SW 1271 (cell line): ENCODE results near the gene WDR45B.
"Not testable (repeated sequence)": the region's sequence is repeated elsewhere in the genome, so short reads cannot be mapped to it uniquely, and the experiment has no call there.

ENCODE experiments used
- DNase-seq, 2 experiments: peaks; one replicate each; lab custom pipeline; 2025; lab: John Stamatoyannopoulos, UW

The WDR45B gene

DNA sequence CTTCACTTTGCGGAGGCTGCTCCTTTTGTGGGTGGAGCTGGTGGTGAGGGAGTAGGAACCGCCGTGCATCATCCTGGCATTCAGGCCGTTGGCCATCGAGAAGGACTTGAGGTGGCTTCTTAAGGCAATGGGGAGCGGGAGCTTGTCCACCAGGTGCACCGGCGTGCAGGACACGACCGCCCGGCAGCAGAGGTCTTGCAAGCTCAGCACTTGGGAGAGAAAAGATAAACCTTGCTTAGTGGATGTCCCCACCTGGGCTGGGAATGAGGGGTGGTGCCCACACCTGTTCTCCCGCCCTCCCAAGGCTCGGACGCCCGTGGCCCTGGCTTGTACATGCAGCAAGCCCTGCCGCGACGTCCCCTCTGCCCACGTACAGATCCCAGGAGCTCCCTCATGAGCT is 9.7 kb upstream of the WDR45B start:
- DNase-seq: no peak

DNA sequence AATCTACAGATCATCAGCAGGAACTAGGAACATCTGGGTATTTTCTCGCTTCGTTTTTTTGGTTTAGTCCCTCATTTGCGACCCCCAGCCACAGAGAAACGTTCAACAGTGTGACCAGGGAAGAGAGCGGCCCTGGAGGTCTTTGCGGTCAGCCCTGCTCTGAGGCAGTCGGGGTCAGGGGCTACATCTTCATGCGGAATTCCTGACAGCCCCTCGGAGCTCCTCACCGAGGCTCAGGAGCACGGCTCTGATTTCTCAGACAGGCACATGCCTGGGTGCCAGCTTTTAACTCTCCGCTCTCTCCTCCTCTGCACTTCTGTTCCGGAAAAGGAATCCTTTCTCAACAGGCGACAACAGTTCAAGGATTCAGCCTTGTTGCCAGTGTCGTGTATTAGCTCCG is 8.0 kb upstream of the WDR45B start:
- no peak for DNase-seq

DNA sequence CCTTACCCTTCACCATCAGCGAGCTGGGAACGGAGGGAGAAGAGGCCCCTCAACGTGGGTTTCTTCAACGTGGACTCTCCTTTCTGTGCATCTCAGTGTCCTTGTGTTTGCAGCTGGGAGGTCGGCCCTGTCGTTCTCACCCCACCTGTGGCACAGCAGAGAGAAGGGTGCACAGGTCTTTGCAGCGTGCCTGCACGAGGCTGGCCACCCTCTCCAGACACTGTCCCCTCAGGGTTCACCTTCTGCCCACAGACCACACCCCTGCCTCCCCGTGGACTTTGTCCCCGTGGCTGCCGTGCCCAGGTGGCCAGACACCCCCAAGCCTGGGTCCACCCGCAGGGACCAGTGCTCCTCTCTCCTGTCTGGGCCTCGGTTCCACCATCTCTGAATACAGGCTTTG is 7.3 kb upstream of the WDR45B start:
- DNase-seq: no peak

DNA sequence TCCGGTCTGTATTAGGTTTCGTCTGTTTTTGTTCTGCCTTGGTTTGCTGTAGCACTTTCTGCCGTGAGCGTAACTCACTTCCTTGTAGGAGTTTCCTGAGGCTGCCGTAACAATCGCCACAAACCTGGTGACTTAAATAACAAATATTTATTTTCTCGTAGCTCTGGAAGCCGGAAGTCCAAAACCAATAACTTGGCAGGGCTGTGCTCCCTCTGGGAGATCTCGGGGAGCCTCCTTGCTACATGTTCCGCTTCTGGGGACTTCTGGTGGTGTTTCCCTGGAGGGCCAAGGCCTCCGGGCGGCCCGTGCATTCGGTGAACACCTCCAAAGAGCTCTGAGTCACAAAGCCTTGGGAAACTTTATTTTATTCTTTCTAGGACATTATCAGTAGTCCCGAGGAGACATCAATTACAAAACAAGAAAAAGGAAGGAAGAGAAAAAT is 6.8 kb upstream of the WDR45B start:
- no peak for DNase-seq

DNA sequence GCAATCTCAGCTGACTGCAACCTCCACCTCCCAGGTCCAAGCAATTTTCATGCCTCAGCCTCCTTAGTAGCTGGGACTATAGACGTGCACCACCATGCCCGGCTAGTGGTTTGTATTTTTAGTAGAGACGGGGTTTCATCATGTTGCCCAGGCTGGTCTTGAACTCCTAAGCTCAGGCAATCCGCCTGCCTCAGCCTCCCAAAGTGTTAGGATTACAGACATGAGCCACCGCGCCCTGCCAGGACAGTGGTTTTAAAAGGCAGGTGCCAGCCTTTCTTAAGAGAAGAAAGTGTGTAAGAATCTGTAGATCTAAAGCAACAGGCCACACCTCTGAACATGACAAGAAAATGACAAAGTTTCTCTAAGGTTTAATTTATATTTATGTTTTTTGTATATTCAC is 6.4 kb upstream of the WDR45B start:
- not testable (repeated sequence) for DNase-seq

DNA sequence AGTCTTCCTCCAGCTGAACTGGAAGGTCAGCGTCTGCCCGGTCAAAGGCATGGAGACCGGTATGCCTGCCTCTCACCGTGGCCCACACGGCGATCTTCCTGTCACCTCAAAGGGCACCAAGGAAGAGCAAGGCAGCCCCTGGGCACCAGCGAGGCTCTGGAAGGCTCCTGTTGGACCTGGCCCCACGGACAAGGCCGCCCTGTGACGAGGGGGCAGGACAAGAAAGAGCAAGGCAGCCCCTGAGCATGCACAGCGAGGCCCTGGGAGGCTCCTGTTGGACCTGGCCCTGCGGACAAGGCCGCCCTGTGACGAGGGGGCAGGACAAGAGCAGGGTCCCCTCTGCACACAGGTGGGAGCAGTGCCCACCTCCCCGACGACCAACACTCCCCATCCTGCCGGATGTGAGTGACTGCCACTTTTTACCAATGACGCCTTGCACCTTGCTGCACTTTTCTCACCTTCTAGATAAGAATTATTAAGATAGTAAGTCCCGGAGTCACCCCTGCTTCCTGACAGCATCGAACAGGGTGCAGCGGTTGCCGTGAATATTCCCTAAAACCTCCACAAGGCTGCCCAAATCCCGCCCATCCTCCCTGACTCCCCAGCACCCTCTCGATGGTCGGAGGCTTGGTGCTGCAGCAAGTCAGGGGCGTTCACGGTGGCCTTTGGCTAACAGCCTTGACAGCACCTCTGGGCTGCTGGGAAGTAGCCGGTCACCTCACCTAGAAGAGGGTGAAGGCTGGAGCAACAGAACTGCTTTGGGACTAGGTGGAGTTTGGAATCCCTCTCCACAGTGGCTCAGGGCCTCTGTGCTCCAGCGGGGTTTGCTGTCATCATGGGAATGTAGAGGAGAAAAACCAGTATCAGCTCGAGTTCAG is 5.6 kb upstream of the WDR45B start:
- no peak for DNase-seq

DNA sequence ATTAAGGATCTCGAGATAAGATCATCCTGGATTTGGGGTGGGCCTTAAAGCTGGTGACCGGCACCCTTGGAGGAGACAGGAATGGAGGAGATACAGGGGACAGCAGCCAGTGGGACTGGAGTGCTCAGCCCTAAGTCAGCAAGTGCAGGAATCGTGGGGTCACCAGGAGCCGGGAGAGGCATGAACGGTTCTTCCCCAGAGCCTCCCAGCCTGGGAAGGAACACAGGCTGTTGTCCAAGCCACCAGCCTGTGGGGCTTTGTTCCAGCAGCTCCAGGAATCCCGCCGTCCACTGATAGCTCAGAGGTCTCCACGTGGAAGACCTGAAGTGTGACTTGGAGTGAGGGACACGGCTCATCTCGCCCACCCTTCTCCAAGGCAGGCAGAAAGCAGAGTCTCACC is 2.5 kb upstream of the WDR45B start:
- no peak for DNase-seq

DNA sequence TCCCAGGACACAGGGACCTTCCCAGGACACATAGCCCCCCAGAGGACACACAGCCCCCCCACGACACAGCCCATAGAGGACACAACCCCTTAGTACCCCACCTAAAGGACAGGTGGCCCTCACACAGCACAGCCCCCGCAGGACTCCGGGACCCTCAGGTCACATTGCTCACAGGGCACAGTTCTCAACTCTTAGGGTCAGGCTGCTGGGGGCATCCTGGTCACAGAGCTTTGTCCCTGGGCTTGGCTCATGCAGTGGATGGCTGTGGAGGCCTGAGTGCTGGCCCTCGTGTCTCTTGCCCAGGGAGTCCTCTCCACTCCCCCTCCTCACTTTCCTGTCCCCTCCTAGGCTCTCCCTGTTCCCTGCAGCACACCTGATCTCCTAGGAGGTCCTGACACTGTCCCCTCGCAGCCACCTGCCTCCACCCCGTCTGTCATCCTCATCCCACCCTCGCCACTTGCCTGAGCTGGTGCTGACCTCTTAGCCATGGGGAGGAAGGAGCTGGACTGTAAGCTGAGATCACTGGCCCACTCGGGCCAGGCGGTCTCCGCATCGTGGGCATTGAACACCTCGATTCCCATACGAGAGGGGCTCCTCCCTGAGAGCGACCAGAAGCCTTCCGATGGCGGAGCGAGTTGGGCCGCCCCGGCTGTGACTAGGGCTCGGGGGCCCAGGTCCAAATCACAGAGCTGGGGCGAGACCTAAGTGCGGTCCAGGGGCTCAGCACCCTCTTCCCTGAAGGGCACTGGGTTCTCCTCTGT is 1.4 kb upstream of the WDR45B start:
- no peak for DNase-seq

DNA sequence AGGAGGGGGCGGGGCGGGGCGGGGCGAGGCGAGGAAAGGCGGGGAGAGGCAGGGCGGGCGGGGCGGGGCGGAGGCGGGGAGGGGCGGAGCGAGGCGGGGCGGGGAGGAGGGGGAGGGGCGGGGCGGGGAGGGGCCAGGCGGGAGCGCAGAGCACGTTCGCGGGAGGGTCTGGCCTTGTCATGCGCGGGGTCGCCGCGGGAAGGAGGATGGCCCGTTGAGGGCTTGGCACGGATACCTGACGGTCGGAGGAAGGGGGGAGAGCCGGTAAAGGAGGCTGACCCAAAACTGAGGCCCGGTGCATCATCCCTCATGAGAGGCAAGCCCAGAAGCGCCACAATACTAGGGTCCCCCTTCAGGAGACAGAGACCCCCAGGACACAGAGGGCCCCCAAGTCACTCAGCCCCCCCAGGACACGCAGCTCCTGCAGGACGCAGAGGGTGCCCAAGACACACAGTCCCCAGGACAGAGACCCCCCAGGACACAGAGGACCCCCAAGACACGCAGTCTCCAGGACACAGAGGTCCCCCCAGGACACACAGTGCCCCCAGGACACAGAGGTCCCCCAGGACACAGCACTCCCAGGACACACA is 593 bp upstream of the WDR45B start:
- DNase-seq: no peak

DNA sequence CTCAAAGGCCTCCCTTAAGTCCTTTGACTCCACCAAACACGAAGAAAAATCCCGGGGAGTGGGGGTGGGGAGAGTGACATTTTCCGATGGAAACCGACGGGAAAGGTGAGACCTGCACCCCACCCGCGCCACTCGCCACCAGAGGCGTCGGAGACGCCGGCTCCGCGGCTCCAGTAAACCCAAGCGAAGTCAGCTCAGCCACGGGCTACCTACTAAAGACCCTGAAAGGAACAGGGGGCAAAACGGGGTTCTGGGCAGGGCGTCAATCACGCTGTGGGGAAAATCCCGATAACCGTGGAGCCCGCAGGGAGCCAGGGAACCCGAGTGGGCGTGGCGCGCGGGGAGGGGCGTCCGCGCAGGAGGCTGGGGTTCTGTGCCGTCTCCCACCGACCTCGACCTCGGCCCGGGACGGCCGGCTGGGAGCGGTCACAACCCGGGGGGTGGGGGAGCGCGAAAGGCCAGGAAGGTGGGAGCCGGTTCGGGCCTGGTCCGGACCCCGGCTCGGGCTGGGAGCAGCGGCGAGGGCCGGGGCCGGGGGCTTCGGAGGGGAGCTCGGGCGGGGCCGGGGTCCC is 565 bp downstream of the WDR45B start:
- DNase-seq: no peak

DNA sequence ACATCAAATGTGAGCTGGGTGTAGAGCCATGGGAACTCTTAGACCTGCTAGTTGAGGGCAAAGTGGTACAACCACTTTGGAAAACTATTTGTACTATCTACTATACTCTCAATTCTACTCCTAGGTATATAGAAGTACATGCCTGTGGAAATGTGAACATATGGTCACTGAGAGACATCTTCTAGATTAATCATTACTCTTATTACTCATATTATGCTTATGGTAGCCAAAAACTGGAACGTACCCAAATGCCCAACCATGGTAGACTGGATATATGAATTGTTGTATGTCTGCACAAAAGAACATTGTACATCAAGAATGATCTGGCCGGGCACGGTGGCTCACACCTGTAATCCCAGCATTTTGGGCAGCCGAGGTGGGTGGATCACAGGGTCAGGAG is 2.7 kb downstream of the WDR45B start:
- DNase-seq: no peak

DNA sequence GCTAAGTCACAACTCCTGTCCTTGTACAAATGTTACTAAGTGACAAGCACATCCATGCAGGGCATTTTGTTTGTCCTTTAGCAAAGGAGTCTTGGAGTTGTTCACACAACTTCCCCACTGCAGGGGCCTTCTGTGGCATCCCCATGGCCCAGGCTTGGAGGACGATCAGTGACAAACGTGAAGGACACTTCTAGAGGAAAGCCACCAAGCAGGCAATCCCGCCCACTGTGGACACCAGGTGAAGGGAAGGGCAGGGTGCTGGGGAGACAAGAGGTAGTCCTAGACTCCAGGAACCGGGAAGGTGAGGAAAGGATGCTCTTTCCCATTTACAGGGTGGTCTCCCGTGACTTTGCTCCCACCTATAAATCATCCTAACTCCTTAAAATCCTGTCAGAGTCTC is 4.1 kb downstream of the WDR45B start:
- DNase-seq: no peak

DNA sequence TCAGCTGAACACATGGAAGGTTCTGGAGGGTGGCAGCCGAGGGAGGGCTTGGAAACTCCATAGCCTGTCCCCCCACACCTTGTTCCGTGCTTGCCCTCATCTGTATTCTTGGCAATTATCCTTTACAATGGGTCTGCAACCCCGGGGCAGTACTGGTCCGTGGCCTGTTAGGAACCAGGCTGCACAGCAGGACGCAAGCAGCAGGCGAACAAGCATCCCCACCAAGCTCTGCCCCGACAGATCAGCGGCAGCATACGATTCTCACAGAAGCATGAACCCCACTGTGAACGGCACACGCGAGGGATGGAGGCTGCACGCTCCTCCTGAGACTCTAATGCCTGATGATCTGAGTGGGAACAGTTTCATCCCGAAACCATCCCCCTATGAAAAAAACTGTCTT is 6.2 kb downstream of the WDR45B start:
- DNase-seq: no peak

DNA sequence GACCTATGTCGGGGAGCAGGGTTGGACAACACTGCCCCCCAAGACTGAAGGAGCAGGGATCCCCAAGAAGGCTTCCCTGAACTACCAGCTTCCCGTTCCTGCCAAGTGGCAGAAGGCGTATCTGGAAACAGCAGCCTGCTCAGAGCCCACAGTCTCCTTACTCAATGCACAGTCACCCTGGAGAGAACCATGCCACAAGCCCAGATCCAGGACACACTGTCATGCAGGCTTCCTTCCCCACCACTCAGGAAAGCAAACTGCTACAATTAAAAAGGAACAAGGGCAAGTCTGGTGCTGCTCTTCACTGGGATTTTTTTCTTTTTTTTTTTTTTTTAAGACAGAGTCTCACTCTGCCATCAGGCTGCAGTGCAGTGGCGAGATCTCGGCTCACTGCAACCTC is 8.2 kb downstream of the WDR45B start:
- DNase-seq: no peak

DNA sequence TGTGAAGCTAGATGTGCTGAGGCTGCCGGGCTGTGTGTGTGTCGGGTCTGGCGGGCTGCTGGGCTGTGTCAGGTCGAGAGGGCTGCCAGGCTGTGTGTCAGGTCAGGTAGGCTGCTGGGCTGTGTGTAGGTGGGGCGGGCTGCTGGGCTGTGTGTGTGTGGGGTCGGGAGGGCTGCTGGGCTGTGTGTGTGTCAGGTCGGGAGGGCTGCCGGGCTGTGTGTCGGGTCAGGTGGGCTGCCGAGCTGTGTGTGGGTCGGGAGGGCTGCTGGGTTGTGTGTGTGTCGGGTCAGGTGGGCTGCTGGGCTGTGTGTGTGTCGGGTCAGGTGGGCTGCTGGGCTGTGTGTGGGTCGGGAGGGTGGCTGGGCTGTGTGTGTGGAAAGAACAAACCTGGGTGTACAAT is 8.6 kb downstream of the WDR45B start:
- DNase-seq: no peak

DNA sequence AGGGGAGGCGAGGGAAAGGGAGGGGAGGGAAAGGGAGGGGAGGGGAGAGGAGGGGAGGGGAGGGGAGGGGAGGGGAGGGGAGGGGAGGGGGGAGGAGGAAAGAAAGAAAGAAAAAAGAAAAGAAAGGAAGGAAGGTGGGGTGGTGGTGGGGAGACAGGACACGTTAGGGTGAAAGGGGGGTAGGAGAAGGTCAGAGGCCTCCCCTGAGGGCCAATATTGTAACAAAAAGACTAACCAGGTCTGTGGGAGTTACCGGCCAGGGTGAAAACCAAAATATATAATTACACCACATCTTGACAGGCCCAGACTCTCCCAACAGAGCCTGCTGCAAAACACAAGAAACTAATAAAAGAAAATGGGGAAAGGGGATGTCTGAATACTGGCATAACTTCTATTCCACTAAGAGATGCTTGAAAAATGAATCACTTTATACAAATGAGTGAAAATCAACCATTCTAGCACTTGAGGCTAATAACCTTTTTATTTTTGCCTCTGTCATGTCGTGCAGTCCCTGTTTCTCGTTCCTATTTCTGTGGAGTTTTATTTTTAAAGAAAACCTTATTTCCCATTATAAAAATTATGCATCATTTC is 10.0 kb downstream of the WDR45B start:
- DNase-seq: no peak

DNA sequence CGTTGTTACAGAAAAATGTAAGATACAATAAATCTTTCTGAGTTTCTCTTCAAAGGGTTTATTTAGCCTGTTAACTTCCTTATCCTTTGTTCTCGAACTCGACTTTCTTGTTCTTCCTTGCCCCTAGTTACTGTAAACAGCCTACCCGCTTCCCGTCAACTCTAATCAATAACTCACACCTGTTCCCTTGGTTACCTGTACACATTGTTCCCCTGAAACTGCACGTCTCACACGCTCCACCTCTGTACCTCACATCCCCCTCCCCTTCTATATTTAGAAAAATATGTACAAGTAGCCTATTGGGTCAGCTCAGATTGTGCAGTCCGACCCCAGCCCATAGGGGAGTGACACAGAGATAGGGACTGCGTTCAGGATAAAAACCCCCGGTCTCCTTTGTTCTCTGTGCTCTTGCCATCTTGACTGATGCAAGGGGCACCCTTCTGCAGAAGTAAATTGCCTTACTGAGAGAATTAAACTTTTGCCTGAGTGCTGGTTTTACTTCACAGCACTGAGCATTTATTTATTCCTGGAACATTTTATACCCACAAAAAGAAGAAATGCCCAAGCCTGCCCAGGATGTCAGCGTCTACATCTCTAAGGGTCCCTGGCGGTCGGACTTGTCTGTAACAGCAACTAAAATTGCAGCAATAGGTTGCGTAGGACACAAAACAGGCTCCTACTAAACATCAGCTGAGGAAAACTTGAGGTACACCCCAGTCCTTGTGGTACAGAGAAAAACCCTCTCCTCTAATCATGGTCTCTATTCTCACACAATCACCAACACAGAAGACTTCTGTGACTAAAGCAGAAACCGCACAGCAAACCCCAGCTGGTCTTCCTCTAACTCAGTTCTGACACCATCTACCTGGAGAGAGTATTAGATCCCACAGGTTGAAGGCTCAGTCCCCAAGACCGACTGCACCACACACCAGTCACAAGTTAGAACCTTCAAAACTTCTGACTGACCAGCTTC is 11.3 kb downstream of the WDR45B start:
- no peak for DNase-seq

DNA sequence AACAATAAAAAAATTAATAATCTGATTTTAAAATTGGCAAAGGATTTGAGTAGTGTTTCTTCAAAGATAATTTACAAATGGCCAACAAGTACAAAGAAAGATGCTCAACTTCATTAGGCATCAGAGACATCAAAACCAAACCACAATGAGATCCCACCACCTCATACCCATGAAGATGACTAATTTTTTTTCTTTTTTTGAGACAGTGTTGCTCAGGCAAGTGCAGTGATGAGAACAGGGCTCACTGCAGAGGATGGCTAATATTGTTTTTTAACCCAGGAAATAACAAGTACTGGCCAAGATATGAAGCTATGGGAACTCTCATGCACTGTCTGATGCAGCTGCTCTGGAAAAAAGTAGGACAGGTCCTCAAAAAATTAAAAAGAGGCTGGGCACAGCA is 14.9 kb downstream of the WDR45B start:
- DNase-seq: no peak

DNA sequence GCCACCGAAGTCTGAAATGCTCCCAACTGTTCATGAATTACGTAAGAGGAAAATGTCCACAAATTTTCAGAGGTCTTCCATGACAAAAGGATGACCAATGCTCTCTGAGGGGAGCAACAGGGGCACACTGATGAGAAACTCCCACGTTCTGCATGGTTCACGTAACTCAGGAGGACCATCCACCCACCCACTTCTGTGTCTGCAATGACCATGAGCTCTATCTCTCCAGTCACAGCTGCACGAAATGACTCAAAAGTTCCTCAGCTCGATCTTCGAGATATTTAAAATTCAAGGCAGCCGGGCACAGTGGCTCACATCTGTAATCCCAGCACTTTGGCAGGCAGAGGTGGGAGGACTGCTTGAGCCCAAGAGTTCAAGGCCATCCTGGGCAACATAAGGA is 15.8 kb downstream of the WDR45B start:
- no peak for DNase-seq

DNA sequence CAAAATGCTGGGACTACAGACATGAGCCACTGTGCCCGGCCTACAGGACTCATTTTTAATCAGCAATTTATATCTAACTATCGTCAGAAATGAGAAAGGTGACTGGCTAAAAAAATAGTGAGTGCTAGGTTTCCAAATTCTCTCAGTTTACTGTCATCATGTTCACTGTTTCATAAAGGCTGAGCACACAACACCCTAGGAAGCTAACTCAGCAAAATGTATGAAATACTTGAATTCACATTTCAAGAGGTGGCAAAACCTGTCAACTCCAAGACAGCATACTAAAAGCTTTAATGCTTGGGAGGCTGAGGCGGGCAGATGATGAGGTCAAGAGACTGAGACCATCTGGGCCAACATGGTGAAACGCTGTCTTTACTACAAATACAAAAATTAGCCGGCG is 16.7 kb downstream of the WDR45B start:
- no peak for DNase-seq

DNA sequence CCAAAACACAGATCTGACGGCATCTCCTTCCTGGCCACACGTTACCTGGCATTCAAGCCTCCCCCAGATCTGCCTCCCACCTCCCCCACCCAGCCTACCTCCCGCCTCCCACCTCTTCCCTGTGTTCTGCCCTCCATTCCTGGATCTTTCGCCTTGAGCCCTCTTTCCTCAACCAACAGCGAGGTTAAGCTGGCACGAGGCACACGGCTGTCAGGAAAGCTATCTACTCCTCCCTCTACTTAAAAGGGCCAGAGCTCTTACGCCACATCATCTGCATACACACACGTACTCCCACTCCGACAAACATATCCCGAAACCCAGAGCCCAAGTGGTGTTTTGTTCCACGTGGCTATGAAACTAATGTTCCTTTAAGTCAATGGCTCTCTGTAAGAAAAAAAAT is 18.0 kb downstream of the WDR45B start:
- no peak for DNase-seq
